SK-N-MC (cell line): ENCODE measurements around the gene DNAH6.
"Not testable (repeated sequence)": the region's sequence is repeated elsewhere in the genome, so short reads cannot be mapped to it uniquely, and the experiment has no call there.

Experiments used
- DNase-seq: peaks from one replicate; pipeline ENCODE4 v3.0.0-alpha.2; 2011; ENCODE audit warnings: low read depth, low spot score
- H3K27ac ChIP-seq: fragments of 200-600 bp; sonication (generic); 2 replicates; pipeline ENCODE4 v1.5.1; 2016; ENCODE audit warnings: mixed run types
- H3K36me3 ChIP-seq: fragments of 200-600 bp; sonication (generic); 2 replicates; pipeline ENCODE4 v1.6.1; 2017; ENCODE audit warnings: antibody characterized with exemption, low read length, mixed read lengths; ENCODE audit not compliant: insufficient read depth
- H3K4me3 ChIP-seq: fragments of 200-600 bp; sonication (generic); 2 replicates; pipeline ENCODE4 v1.5.1; 2016
- H3K9ac ChIP-seq: fragments of 200-600 bp; sonication (generic); 2 replicates; pipeline ENCODE4 v1.8.0; 2017; ENCODE audit warnings: mixed run types, mixed read lengths; ENCODE audit not compliant: insufficient read length
- H3K9me3 ChIP-seq: fragments of 200-600 bp; sonication (generic); 2 replicates; pipeline ENCODE4 v1.6.1; 2017; ENCODE audit warnings: low read depth, mild to moderate bottlenecking, antibody characterized with exemption, low read length, moderate library complexity, mixed read lengths
- EZH2 ChIP-seq: fragments of 200-600 bp; sonication (generic); IDR thresholded peaks from one replicate; pipeline ENCODE4 v1.6.1; 2017; ENCODE audit warnings: antibody characterized with exemption
- FOXP2 ChIP-seq: optimal IDR thresholded peaks from 2 replicates; pipeline ENCODE3; 2011; ENCODE audit warnings: mild to moderate bottlenecking, moderate library complexity; ENCODE audit not compliant: insufficient read depth; ENCODE audit errors: extremely low read length, control extremely low read depth
- POLR2AphosphoS5 ChIP-seq: IDR thresholded peaks from 2 replicates; pipeline ENCODE4 v1.6.1; 2012; ENCODE audit warnings: mild to moderate bottlenecking, low read depth, low read length, borderline replicate concordance

The DNAH6 gene

DNA sequence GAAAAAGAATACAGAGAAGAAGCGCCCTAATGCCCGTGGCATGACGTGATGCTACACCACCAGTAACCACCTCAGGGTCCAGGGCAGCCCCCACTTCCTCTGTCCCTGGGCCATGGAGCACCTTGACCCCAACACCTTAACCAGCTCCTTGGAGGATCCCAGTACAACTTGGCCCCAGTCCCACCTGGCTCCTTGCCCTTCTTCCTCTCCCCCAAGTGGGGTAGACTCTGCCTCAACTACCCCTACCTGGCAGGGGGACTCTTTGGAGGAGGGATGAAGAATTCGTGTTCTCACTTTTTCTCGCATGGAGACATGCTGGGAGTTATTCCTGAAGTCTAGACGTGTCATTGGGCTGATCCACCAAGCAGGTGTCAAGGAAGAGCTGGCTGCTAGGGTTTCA is 345.7 kb downstream of the DNAH6 start:
- H3K4me3 ChIP-seq, result no peak overlapping the region
- no peak for DNase-seq
- no peak overlapping the region for H3K9ac ChIP-seq
- H3K27ac ChIP-seq, result no peak overlapping the region
- TF ChIP-seq POLR2AphosphoS5 (no peak), FOXP2 (no peak), EZH2 (no peak)
- H3K9me3 ChIP-seq, result no peaks in the 10 kb centered on the region
- no peaks in the 10 kb centered on the region for H3K36me3 ChIP-seq

GRCh38 chr2:84865181-84865783 is 349.0 kb downstream of the DNAH6 start:
- Histone ChIP-seq H3K9ac (no peak overlapping the region), H3K9me3 (no peaks in the 10 kb centered on the region), H3K27ac (no peak overlapping the region), H3K36me3 (no peaks in the 10 kb centered on the region), H3K4me3 (no peak overlapping the region)
- DNase-seq, result no peak
- no peak for TF ChIP-seq FOXP2

DNA sequence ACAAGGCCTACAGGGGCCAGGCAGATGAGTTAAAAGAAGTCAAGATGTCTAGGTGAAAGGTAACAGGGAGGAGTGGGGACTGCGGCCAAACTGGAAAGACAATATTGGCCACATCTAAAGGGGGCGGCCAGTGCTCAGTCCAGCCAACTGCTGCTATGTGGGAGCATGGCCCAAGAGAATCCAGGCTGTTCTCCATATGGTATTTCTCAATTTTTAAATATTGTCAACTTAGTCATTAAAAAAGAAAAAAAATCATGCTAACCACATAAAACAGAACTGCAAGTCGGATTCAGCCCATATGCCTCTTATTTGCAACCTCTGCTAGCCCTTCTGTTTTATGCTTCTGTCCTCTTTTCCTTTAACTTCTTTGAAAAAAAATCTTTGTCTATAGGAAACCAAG is 349.8 kb downstream of the DNAH6 start:
- H3K27ac ChIP-seq, result no peak overlapping the region
- no peaks in the 10 kb centered on the region for H3K9me3 ChIP-seq
- H3K9ac ChIP-seq, result no peak overlapping the region
- no peak overlapping the region for H3K4me3 ChIP-seq
- no peak for DNase-seq
- no peaks in the 10 kb centered on the region for H3K36me3 ChIP-seq
- TF ChIP-seq EZH2 (no peak), POLR2AphosphoS5 (no peak), FOXP2 (no peak)

DNA sequence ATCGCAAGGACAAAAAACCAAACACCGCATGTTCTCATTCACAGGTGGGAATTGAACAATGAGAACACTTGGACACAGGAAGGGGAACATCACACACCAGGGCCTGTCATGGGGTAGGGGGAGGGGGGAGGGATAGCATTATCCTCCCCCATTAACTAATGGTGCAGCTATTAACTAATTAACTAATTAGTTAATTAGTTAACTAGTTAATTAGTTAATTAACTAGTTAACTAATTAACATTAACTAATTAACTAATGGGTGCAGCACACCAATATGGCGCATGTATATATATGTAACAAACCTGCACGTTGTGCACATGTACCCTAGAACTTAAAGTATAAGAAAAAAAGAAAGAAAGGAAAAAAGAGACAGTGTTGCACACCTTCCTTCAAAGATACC is 352.0 kb downstream of the DNAH6 start:
- H3K9ac ChIP-seq, DNase-seq, H3K27ac ChIP-seq, H3K4me3 ChIP-seq, H3K36me3 ChIP-seq, H3K9me3 ChIP-seq: not testable (repeated sequence)
